Mesothelial cell of epicardium (in vitro differentiated cells): ENCODE data around the gene CD40LG. TPM values are rescaled to one million over a fixed set of nuclear protein-coding genes. Genes with fewer than 3 reads are reported as not detected.
A peak's percentile ranks its signal among the peaks of the same experiment; 100 is the strongest.

Experiments
- DNase-seq, 2 experiments: peaks; one replicate each; pipeline ENCODE4 v3.0.0; 2021; ENCODE audit warnings: low spot score in 2 of 2; ENCODE audit not compliant: unreplicated experiment in 2 of 2
- H3K27ac Mint-ChIP-seq: 2 replicates; pipeline ENCODE4 v1.8.0; 2021; ENCODE audit warnings: mixed read lengths
- H3K27me3 Mint-ChIP-seq: 2 replicates; pipeline ENCODE4 v1.8.0; 2021; ENCODE audit warnings: low read depth, mixed read lengths
- H3K36me3 Mint-ChIP-seq: 2 replicates; pipeline ENCODE4 v1.8.0; 2021; ENCODE audit warnings: mixed read lengths
- H3K4me1 Mint-ChIP-seq: 2 replicates; pipeline ENCODE4 v1.8.0; 2021; ENCODE audit warnings: mixed read lengths
- H3K4me3 Mint-ChIP-seq: 2 replicates; pipeline ENCODE4 v1.8.0; 2021; ENCODE audit warnings: mild to moderate bottlenecking, moderate library complexity, mixed read lengths
- H3K9me3 Mint-ChIP-seq: 2 replicates; pipeline ENCODE4 v1.8.0; 2021; ENCODE audit warnings: mixed read lengths
- CTCF ChIP-seq: fragments of 200-600 bp; sonication (generic); IDR thresholded peaks from one replicate; pipeline ENCODE4 v1.5.0; 2021; ENCODE audit warnings: antibody characterized with exemption; ENCODE audit not compliant: unreplicated experiment
- total RNA-seq: library from RNA; stranded (reverse); gene quantifications from 3 replicates; pipeline ENCODE4 v1.2.1, GENCODE V29; 2021

CD40LG gene
- total RNA-seq, 1 donor from 2014 or later, result not detected

DNA sequence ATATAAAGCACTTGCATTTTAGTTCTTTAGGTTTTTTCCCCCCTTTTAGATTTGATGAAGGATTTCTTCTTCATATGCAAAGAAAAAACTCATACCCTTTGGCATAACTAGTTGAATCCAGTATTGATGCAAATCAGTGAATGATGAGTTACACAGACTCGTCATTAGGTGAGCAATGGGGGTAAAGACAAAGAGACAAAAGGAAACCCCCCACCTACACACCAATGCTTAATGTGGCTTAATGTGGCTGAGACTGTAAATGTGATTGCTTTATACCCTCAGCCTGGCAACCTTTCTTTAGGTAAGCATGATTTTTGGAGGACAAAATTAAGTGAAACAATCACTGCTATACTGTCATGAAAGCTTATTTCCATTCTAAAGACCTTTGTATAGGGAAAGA is 39.5 kb downstream of the CD40LG start:
- Mint-ChIP-seq H3K9me3 (peaks cover 18% of the 10 kb centered on the region), H3K27ac (no peak overlapping the region), H3K4me1 (peaks cover 4% of the 10 kb centered on the region), H3K4me3 (no peak overlapping the region), H3K27me3 (no peaks in the 10 kb centered on the region), H3K36me3 (no peaks in the 10 kb centered on the region)
- no peak for TF ChIP-seq CTCF
- no peak for DNase-seq

GRCh38 chrX:136689436-136689835 is 41.5 kb downstream of the CD40LG start:
- H3K4me1 Mint-ChIP-seq, result peaks cover 4% of the 10 kb centered on the region
- no peak for TF ChIP-seq CTCF
- H3K9me3 Mint-ChIP-seq, result peaks cover 18% of the 10 kb centered on the region
- H3K27me3 Mint-ChIP-seq, result no peaks in the 10 kb centered on the region
- no peaks in the 10 kb centered on the region for H3K36me3 Mint-ChIP-seq
- H3K27ac Mint-ChIP-seq, result no peak overlapping the region
- no peak overlapping the region for H3K4me3 Mint-ChIP-seq
- no peak for DNase-seq

- no peak for TF ChIP-seq CTCF
- Mint-ChIP-seq H3K4me1 (peaks cover 4% of the 10 kb centered on the region), H3K27me3 (no peaks in the 10 kb centered on the region), H3K4me3 (no peak overlapping the region), H3K36me3 (no peaks in the 10 kb centered on the region), H3K9me3 (peaks cover 18% of the 10 kb centered on the region), H3K27ac (no peak overlapping the region)
- DNase-seq, result no peak
These were observed 43.3 kb downstream of the CD40LG start for GRCh38 chrX:136691028-136691809.

DNA sequence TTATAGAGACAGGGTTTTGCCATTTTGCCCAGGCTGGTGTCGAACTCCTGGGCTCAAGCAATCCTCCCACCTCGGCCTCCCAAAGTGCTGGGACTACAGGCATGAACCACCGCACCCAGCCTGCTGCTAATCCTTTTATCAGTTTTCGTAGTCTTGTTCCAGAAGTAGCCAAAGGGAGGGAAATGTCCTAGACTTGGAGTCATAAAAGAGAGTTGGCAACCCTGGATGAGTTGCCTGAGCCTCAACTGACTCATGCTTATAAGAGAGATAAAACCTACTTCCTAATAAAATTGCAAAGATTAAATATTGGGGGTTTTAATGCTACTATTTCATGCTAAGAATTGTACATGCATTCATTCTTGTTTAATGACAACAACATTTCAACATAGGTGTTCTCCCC is 44.3 kb downstream of the CD40LG start:
- no peak for DNase-seq
- Mint-ChIP-seq H3K27me3 (no peaks in the 10 kb centered on the region), H3K4me3 (no peak overlapping the region), H3K27ac (no peak overlapping the region), H3K36me3 (no peaks in the 10 kb centered on the region), H3K4me1 (peaks cover 4% of the 10 kb centered on the region), H3K9me3 (peaks cover 16% of the 10 kb centered on the region)
- no peak for TF ChIP-seq CTCF

- Mint-ChIP-seq H3K27ac (peak overlapping the region; percentile 60), H3K27me3 (no peaks in the 10 kb centered on the region), H3K4me1 (peaks cover 2% of the 10 kb centered on the region), H3K36me3 (no peaks in the 10 kb centered on the region), H3K9me3 (peaks cover 26% of the 10 kb centered on the region), H3K4me3 (no peak overlapping the region)
- DNase-seq, result no peak
- TF ChIP-seq CTCF, result peak; percentile 58
These were observed 46.6 kb downstream of the CD40LG start for GRCh38 chrX:136694431-136695087.
